GM18526 (cell line): ENCODE data around the gene SH2D1B.

ENCODE experiments used
- POLR2A ChIP-seq: IDR thresholded peaks from 3 replicates; pipeline ENCODE4 v1.6.1; 2011; ENCODE audit not compliant: insufficient read length; ENCODE audit errors: extremely low read depth

The SH2D1B gene

GRCh38 chr1:162370721-162371120 is 41.2 kb downstream of the SH2D1B start:
- TF ChIP-seq POLR2A = no peak

DNA sequence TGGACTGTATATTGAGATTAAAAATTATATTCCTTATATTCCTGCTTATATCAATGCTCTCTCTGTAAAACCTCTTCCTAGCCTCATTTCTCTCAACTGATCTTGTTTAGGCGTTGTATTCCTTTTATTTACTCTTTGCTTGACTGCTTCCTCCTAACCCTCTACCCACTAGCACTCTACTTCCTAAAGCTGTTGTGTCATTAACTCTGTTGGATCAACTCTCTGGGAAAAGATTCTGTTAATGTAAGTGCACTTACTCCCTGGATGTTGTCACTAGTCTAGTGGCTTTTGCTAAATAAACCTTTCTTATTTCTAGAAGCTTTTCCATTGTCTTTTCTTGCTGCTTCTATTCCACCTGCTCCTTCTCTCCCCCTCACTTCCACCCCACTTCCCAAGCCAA is 41.8 kb downstream of the SH2D1B start:
- no peak for TF ChIP-seq POLR2A

GRCh38 chr1:162369571-162369970 is 42.4 kb downstream of the SH2D1B start:
- no peak for TF ChIP-seq POLR2A

- TF ChIP-seq POLR2A = no peak
Observed at GRCh38 chr1:162368451-162368850, 43.5 kb downstream of the SH2D1B start.

DNA sequence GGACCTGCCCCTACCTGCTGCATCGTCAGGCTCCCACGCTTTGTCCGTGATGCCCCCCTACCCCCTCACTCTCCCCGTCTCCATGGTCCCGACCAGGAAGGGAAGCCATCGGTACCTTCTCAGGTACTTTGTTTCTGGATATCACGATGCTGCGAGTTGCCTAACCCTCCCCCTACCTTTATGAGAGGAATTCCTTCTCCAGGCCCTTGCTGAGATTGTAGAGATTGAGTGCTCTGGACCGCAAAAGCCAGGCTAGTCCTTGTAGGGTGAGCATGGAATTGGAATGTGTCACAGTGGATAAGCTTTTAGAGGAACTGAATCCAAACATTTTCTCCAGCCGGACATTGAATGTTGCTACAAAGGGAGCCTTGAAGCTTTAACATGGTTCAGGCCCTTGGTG is 44.2 kb downstream of the SH2D1B start:
- no peak for TF ChIP-seq POLR2A

- no peak for TF ChIP-seq POLR2A
Observed at GRCh38 chr1:162367073-162367472, 44.9 kb downstream of the SH2D1B start.

DNA sequence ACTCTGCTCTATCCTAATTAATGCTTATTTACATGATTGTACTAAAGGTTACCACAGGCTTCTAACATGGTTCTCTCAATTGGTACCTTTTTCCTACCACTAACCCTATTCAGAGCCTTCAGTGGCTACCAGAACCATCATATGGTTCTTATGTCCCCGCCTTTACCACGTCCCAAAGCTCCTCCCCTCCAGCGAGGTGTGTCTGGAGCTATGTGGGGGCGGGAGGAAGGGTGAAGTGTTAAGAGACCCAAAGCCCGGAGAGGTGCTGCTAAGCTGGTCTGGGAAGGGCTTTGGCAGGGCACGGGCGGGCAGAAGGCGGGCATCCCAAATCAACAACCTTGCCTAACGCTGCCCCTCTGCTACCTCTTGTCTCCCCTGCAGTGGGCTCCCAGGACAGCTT is 45.3 kb downstream of the SH2D1B start:
- no peak for TF ChIP-seq POLR2A

GRCh38 chr1:162366149-162366548 is 45.8 kb downstream of the SH2D1B start:
- TF ChIP-seq POLR2A = no peak

- TF ChIP-seq POLR2A = no peak
Observed at GRCh38 chr1:162365284-162366020, 46.5 kb downstream of the SH2D1B start.

GRCh38 chr1:162364498-162364897 is 47.4 kb downstream of the SH2D1B start:
- TF ChIP-seq POLR2A = no peak

DNA sequence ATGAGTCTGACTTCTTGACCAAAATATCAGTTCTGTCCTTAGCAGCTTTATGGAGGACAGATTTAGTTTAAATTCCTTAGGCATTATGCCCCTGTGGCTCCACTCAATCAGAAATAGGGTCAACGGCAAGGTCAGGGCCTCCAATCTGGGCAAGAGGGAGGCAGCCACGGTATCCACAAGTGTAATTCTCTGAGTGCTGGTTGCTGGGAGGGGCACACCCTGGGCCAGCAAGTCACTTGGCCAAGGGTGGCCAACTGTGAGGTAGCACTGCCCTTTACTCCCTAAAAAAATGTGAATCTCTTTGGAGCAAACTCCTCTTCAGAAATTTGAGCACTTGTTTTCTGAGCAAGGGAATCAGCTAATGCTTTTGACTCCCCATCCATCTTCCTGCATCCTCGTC is 48.1 kb downstream of the SH2D1B start:
- no peak for TF ChIP-seq POLR2A

- no peak for TF ChIP-seq POLR2A
Observed at GRCh38 chr1:162361349-162361748, 50.6 kb downstream of the SH2D1B start.

DNA sequence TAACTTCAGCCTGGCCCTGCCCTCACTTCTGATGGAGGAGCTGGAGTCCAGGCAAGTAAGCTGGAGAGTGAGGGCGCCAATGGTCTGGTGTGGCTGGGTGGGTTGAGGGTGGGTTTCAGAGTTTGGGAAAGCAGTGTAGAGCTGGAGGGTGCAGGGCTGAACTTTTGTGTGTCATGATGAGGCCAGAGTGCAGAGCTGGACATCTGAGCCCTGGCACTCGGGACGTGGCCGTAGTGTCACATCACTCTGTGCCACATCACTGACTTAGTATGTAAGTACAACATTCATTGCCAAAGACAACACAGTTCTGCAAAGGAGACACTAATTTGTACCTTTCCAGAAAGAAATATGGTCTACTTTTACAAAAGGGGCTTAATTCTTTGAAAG is 51.1 kb downstream of the SH2D1B start:
- TF ChIP-seq POLR2A = no peak

- TF ChIP-seq POLR2A = no peak
Observed at GRCh38 chr1:162360237-162360873, 51.6 kb downstream of the SH2D1B start.

DNA sequence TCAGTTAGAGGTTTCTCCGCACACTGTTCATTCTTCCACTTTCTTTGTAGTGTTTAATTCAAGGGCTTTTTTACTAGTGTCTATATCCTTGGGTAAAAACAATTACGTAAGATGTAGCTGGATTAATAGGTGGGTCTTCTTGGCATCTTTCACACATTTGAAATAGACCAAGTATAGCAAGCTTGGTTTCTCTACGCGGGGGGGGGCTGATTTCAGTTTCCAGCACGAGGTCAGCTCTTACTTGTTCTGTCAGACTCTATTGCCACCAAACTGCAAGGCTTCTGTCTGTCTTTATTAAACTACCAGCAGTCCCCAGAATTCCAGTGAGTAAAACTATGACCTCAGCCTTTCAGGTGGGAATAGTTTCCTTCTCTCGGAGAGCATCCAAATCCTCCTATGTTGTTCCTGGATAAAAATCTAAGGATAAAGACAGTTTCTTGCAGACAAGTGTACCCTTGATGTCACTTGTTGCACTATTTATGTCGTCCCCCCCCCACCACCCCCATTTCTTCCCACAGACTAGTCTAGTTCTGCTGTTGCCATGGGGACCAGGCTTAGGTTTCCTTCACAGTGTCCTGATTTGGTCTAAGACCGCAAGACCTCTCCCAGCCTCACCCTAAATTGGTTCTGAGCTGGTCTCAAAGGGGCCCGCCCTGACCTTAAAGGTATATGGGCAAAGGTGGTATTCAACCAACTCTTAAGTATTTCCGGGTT is 52.3 kb downstream of the SH2D1B start:
- TF ChIP-seq POLR2A = no peak

DNA sequence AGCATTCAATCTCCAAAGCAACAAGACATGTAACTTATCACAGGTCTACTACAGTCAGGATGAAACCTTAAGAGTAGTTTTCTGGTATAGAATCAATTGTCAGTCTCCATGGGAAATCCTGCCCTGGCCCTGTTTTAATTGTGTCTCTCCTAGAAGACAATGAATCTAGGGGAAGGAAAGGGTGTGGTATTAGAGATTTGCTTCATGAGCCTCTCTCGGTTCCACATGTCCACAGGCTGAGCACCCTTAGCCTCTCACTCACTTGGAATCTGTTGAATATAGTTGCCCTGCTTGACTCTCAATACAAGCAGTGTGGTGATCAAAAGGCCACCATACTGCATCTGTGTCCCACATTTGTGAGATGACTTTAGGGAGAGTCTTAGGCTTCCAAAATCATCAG is 53.0 kb downstream of the SH2D1B start:
- no peak for TF ChIP-seq POLR2A
